ENCODE data around the gene SERINC2.

DNA sequence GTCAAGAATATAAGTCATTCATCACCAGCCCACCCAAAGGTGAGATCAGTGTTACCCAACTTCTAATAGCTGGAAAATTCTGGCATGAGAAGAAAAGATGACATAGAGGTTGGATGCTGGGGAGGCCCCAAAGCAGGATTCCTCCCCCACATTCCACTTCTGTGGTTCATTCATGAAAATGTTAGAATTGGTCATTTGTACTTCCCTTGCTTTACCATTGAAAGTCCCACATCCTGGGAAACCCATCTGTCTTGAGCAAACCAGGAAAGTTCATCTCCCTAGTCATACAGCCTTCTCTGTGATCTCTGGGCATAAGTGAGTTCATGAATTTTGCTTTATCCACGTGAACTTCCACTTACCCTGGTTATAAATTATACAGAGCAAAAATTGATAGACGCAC, 66.8 kb downstream of the SERINC2 start:
- TF ChIP-seq ELF4 (IDR thresholded peaks at IDR 0.05) (no peak), FOXM1 (IDR thresholded peaks at IDR 0.05; ENCODE audit: borderline replicate concordance) (no peak), HDGF (IDR thresholded peaks at IDR 0.05; ENCODE audit: borderline replicate concordance) (no peak), SP1 (IDR thresholded peaks at IDR 0.05) (no peak), L3MBTL2 (conservative IDR thresholded peaks at IDR 0.05) (no peak), CTBP1 (IDR thresholded peaks at IDR 0.05; ENCODE audit: borderline replicate concordance) (no peak), BHLHE40 (IDR thresholded peaks at IDR 0.05; ENCODE audit: borderline replicate concordance) (no peak), TARDBP (IDR thresholded peaks at IDR 0.05) (no peak)
- TF ChIP-seq, protein P1, sequence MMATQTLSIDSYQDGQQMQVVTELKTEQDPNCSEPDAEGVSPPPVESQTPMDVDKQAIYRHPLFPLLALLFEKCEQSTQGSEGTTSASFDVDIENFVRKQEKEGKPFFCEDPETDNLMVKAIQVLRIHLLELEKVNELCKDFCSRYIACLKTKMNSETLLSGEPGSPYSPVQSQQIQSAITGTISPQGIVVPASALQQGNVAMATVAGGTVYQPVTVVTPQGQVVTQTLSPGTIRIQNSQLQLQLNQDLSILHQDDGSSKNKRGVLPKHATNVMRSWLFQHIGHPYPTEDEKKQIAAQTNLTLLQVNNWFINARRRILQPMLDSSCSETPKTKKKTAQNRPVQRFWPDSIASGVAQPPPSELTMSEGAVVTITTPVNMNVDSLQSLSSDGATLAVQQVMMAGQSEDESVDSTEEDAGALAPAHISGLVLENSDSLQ (IDR thresholded peaks at IDR 0.05): no peak
